Measurements from ENCODE around the gene CEACAM21. TPM values are rescaled to one million over a fixed set of nuclear protein-coding genes. Genes with fewer than 3 reads are reported as not detected.

The CEACAM21 gene
- total RNA-seq, 2 experiments from 2014 or later = 40.8 to 56.0 TPM

DNA sequence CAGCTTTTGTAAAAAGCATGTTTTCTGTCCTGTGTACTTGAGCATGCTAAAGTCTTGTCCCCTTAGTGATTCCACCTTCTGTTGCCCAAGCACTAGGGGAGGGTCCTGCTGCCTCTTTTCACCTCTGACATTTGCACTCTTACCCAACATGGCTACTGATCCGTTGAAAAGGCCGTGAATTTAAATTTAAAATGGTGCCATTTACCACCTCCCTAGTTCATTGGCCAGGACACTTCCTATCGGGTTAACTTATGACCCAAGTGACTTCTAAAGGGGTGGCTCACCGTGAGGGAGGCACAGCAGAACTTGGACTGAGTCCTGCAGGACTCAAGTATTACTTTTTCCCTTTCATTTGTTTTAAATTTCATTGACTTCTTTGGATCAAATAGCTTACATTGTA, 33.3 kb upstream of the CEACAM21 start:
- no peak for DNase-seq (ENCODE audit: low spot score)
- Histone ChIP-seq H3K79me2 (ENCODE audit: insufficient read depth, low read depth, low read length) (no peaks in the 10 kb centered on the region), H3K4me2 (ENCODE audit: low read length) (no peak overlapping the region), H3K27ac (ENCODE audit: low read depth, low read length, poor library complexity, severe bottlenecking) (no peak overlapping the region), H3K9me3 (ENCODE audit: low read length) (peaks cover 7% of the 10 kb centered on the region; the same call in 1 of the 2 replicates), H3K36me3 (ENCODE audit: insufficient read depth, low read length) (peaks cover 9% of the 10 kb centered on the region), H3K9me2 (ENCODE audit: insufficient read depth, low read length) (no peaks in the 10 kb centered on the region), H3K4me3 (ENCODE audit: low read depth, low read length, poor library complexity, severe bottlenecking) (no peak overlapping the region), H3K4me1 (ENCODE audit: insufficient read depth, low read length, poor library complexity, severe bottlenecking) (peaks cover 64% of the 10 kb centered on the region), H4K20me1 (ENCODE audit: insufficient read depth, low read length) (no peaks in the 10 kb centered on the region), H2AFZ (ENCODE audit: low read length) (peak overlapping the region; percentile 35; the same call in 1 of the 2 replicates)
- ChIA-PET CTCF (ENCODE audit: unreplicated experiment) (no interaction called here), POLR2A (no interaction called here)
- no TSS peak for BruUV-seq (replicated peaks)
- no peak for TF ChIP-seq EZH2phosphoT487 (IDR thresholded peaks at IDR 0.05; ENCODE audit: borderline replicate concordance, low read depth, low read length)
- TF ChIP-seq, protein P1, sequence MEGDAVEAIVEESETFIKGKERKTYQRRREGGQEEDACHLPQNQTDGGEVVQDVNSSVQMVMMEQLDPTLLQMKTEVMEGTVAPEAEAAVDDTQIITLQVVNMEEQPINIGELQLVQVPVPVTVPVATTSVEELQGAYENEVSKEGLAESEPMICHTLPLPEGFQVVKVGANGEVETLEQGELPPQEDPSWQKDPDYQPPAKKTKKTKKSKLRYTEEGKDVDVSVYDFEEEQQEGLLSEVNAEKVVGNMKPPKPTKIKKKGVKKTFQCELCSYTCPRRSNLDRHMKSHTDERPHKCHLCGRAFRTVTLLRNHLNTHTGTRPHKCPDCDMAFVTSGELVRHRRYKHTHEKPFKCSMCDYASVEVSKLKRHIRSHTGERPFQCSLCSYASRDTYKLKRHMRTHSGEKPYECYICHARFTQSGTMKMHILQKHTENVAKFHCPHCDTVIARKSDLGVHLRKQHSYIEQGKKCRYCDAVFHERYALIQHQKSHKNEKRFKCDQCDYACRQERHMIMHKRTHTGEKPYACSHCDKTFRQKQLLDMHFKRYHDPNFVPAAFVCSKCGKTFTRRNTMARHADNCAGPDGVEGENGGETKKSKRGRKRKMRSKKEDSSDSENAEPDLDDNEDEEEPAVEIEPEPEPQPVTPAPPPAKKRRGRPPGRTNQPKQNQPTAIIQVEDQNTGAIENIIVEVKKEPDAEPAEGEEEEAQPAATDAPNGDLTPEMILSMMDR (conservative IDR thresholded peaks at IDR 0.05; ENCODE audit: low read length) = no peak
- intact Hi-C loops (cut with micrococcal nuclease; ENCODE audit: unreplicated experiment) = loop anchor here (1.0 to 10.0 kb wide), 3 partner anchors 21 to 402 kb away; no protein-coding TSS in a partner anchor

DNA sequence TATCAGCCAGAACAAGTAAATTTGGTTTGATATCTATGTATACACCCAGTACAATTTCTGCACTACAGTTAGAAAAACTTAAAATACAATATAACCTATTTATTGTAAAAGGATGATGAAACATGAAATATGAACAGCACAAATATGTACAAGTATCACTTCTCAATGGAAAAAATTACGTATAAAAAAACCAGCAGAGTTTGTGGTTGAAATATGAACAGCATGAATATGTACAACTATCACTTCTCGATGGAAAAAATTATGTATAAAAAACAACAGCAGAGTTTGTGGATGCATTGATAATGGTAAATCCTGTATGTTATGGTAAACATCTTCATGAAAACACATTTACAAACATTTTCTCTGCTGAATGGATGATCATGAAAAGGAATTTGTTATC, 32.4 kb upstream of the CEACAM21 start:
- H3K27ac ChIP-seq (ENCODE audit: low read depth, low read length, poor library complexity, severe bottlenecking) = peak overlapping the region; percentile 18
- CTCF ChIA-PET (ENCODE audit: unreplicated experiment) = no interaction called here
- peak overlapping the region; percentile 24 for H3K4me2 ChIP-seq (ENCODE audit: low read length)
- no TSS peak for BruUV-seq (replicated peaks)
- no peak for DNase-seq (ENCODE audit: low spot score)
- H3K36me3 ChIP-seq (ENCODE audit: insufficient read depth, low read length) = no peaks in the 10 kb centered on the region; the same call in 1 of the 2 replicates
- intact Hi-C loops (cut with micrococcal nuclease; ENCODE audit: unreplicated experiment) = loop anchor here (2.0 to 10.0 kb wide), 2 partner anchors 95 to 401 kb away; no protein-coding TSS in a partner anchor
- no peaks in the 10 kb centered on the region for H3K9me2 ChIP-seq (ENCODE audit: insufficient read depth, low read length)
- H3K4me1 ChIP-seq (ENCODE audit: insufficient read depth, low read length, poor library complexity, severe bottlenecking) = peaks cover 71% of the 10 kb centered on the region
- POLR2A ChIA-PET = interaction anchor here (1.0 to 1.3 kb wide), 3 partner anchors 12 to 18 kb away, joined by 3 to 4 read pairs (median 3); no protein-coding TSS in a partner anchor
- no peak for TF ChIP-seq EZH2phosphoT487 (IDR thresholded peaks at IDR 0.05; ENCODE audit: borderline replicate concordance, low read depth, low read length)
- TF ChIP-seq, protein P1 (conservative IDR thresholded peaks at IDR 0.05; ENCODE audit: low read length) = no peak
- peak overlapping the region; percentile 80; the same call in 1 of the 2 replicates for H2AFZ ChIP-seq (ENCODE audit: low read length)
- no peaks in the 10 kb centered on the region for H3K9me3 ChIP-seq (ENCODE audit: low read length)
- no peak overlapping the region for H3K4me3 ChIP-seq (ENCODE audit: low read depth, low read length, poor library complexity, severe bottlenecking)
- H3K79me2 ChIP-seq (ENCODE audit: insufficient read depth, low read depth, low read length) = peaks cover 8% of the 10 kb centered on the region; the same call in 1 of the 2 replicates
- H4K20me1 ChIP-seq (ENCODE audit: insufficient read depth, low read length) = no peaks in the 10 kb centered on the region

DNA sequence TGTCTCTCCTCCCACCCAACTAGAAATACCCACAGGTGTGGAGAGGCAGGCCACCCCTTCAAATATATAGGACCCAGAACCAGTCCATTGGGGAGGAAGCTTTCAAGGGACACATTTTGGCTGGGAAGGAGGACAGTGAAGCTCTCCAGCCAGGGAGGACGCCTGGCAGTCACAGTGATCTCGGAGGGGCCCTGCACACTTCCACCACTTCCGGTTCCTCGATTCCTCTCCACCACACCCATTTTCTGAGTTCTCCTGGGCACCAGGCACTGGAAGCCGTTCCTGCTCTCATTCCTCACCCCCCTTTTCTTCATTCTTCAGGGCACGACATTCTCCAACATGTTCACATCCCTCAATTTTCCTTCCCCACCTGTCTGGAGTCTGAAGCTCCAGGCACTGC, 30.4 kb upstream of the CEACAM21 start:
- Histone ChIP-seq H3K27ac (ENCODE audit: low read depth, low read length, poor library complexity, severe bottlenecking) (peak overlapping the region; percentile 99), H2AFZ (ENCODE audit: low read length) (peak overlapping the region; percentile 24; the same call in 1 of the 2 replicates), H3K36me3 (ENCODE audit: insufficient read depth, low read length) (peaks cover 10% of the 10 kb centered on the region; the same call in 1 of the 2 replicates), H3K4me2 (ENCODE audit: low read length) (peak overlapping the region; percentile 76), H3K9me3 (ENCODE audit: low read length) (no peaks in the 10 kb centered on the region), H3K4me3 (ENCODE audit: low read depth, low read length, poor library complexity, severe bottlenecking) (peak overlapping the region; percentile 84), H3K79me2 (ENCODE audit: insufficient read depth, low read depth, low read length) (peaks cover 25% of the 10 kb centered on the region), H3K4me1 (ENCODE audit: insufficient read depth, low read length, poor library complexity, severe bottlenecking) (peaks cover 72% of the 10 kb centered on the region), H4K20me1 (ENCODE audit: insufficient read depth, low read length) (no peaks in the 10 kb centered on the region), H3K9me2 (ENCODE audit: insufficient read depth, low read length) (no peaks in the 10 kb centered on the region)
- no peak for TF ChIP-seq EZH2phosphoT487 (IDR thresholded peaks at IDR 0.05; ENCODE audit: borderline replicate concordance, low read depth, low read length)
- TF ChIP-seq, protein P1 (conservative IDR thresholded peaks at IDR 0.05; ENCODE audit: low read length) = no peak
- peak; percentile 51 for DNase-seq (ENCODE audit: low spot score)
- intact Hi-C loops (cut with micrococcal nuclease; ENCODE audit: unreplicated experiment) = loop anchor here (10.0 kb wide), 1 partner anchor 399 kb away; no protein-coding TSS in a partner anchor
- ChIA-PET POLR2A (interaction anchor here (0.7 to 1.2 kb wide), 3 partner anchors 11 to 282 kb away, joined by 3 to 7 read pairs (median 3); no protein-coding TSS in a partner anchor), CTCF (ENCODE audit: unreplicated experiment) (interaction anchor here (0.9 to 1.7 kb wide), 2 partner anchors 18 to 182 kb away, joined by 3 to 4 read pairs; partner anchors contain the start of gene B9D2)
- BruUV-seq (replicated peaks) = no TSS peak

All from OCI-LY7 (cell line).